GM21423 (cell line): ENCODE data around the gene SLC1A2.

ENCODE experiments used
- ATAC-seq: cut with Tn5 transposase; IDR thresholded peaks from one replicate; pipeline ENCODE4 v1.9.1; 2021; ENCODE audit warnings: mild to moderate bottlenecking, moderate library complexity; ENCODE audit not compliant: unreplicated experiment

The SLC1A2 gene

GRCh38 chr11:35377262-35377661 lies 42.1 kb downstream of the SLC1A2 start:
- ATAC-seq, result no peak

GRCh38 chr11:35376613-35377012 lies 42.7 kb downstream of the SLC1A2 start:
- ATAC-seq, result no peak

- ATAC-seq, result no peak
Observed at GRCh38 chr11:35376118-35376510, 43.2 kb downstream of the SLC1A2 start.

- ATAC-seq, result no peak
Observed at GRCh38 chr11:35375332-35376117, 43.8 kb downstream of the SLC1A2 start.

- no peak for ATAC-seq
Observed at GRCh38 chr11:35373284-35373933, 45.9 kb downstream of the SLC1A2 start.

- ATAC-seq, result no peak
Observed at GRCh38 chr11:35372565-35373283, 46.6 kb downstream of the SLC1A2 start.

- ATAC-seq, result no peak
Observed at GRCh38 chr11:35367491-35367890, 51.9 kb downstream of the SLC1A2 start.

- ATAC-seq, result no peak
Observed at GRCh38 chr11:35366798-35367197, 52.6 kb downstream of the SLC1A2 start.

GRCh38 chr11:35365961-35366360 lies 53.4 kb downstream of the SLC1A2 start:
- ATAC-seq, result no peak

GRCh38 chr11:35365395-35365794 lies 54.0 kb downstream of the SLC1A2 start:
- ATAC-seq, result no peak

- ATAC-seq, result no peak
Observed at GRCh38 chr11:35363854-35364780, 55.2 kb downstream of the SLC1A2 start.

GRCh38 chr11:35363246-35363801 lies 56.0 kb downstream of the SLC1A2 start:
- ATAC-seq, result no peak

GRCh38 chr11:35362521-35362980 lies 56.8 kb downstream of the SLC1A2 start:
- ATAC-seq, result no peak

- ATAC-seq, result no peak
Observed at GRCh38 chr11:35360055-35360530, 59.3 kb downstream of the SLC1A2 start.

- no peak for ATAC-seq
Observed at GRCh38 chr11:35359321-35360054, 59.9 kb downstream of the SLC1A2 start.

- ATAC-seq, result no peak
Observed at GRCh38 chr11:35358391-35358790, 61.0 kb downstream of the SLC1A2 start.

GRCh38 chr11:35357923-35358322 lies 61.4 kb downstream of the SLC1A2 start:
- no peak for ATAC-seq

GRCh38 chr11:35355102-35355749 lies 64.1 kb downstream of the SLC1A2 start:
- ATAC-seq, result no peak

- no peak for ATAC-seq
Observed at GRCh38 chr11:35354644-35355043, 64.7 kb downstream of the SLC1A2 start.
